Lower lobe of right lung (tissue), 2 donors: ENCODE data around the gene NEUROG1. TPM values are rescaled to one million over a fixed set of nuclear protein-coding genes. Genes with fewer than 3 reads are reported as not detected.
"Not testable (repeated sequence)": the region's sequence is repeated elsewhere in the genome, so short reads cannot be mapped to it uniquely, and the experiment has no call there.

Experiments used
- ATAC-seq, 2 donors: fragments of 200-7000 bp; cut with Tn5 transposase; one replicate each; pipeline ENCODE4 v1.9.1; 2020 to 2022; ENCODE audit warnings: mild to moderate bottlenecking in 2 of 2, moderate library complexity in 2 of 2
- DNase-seq: peaks from one replicate; pipeline ENCODE4 v3.0.0-alpha.2; 2020
- H3K27ac ChIP-seq: fragments of 200-600 bp; one replicate; pipeline ENCODE4 v1.8.0; 2022
- H3K27me3 ChIP-seq: fragments of 200-600 bp; one replicate; pipeline ENCODE4 v1.8.0; 2022; ENCODE audit warnings: low read depth
- H3K36me3 ChIP-seq: fragments of 200-600 bp; one replicate; pipeline ENCODE4 v1.8.0; 2022; ENCODE audit warnings: mild to moderate bottlenecking
- H3K4me1 ChIP-seq: fragments of 200-600 bp; one replicate; pipeline ENCODE4 v1.8.0; 2022
- H3K4me3 ChIP-seq: fragments of 200-600 bp; one replicate; pipeline ENCODE4 v1.8.0; 2022; ENCODE audit warnings: mild to moderate bottlenecking
- H3K9me3 ChIP-seq: fragments of 200-600 bp; one replicate; pipeline ENCODE4 v1.8.0; 2022
- intact Hi-C: fragments of 100-400 bp; cut with DNase I; formaldehyde crosslinking; loops from one replicate; pipeline ENCODE4 v1.11.0; 2022
- total RNA-seq: library from RNA; stranded (reverse); fragmentation: NEBNext Ultra II Directional; extraction: Animal tissue kit (Norgen Biotek cat#: 25700); gene quantifications from one replicate; pipeline ENCODE4 v1.2.1, GENCODE V29; 2021
- TF ChIP-seq, protein P1 (sequence below): fragments of 200-600 bp; IDR thresholded peaks from one replicate; pipeline ENCODE4 v1.8.0; 2022; ENCODE audit warnings: antibody characterized with exemption, mild to moderate bottlenecking
- donor health status: DM: no; HTN: yes; CAD: no; lungs with severe emphysema.

The NEUROG1 gene
- total RNA-seq, 1 donor from 2014 or later, result not detected

DNA sequence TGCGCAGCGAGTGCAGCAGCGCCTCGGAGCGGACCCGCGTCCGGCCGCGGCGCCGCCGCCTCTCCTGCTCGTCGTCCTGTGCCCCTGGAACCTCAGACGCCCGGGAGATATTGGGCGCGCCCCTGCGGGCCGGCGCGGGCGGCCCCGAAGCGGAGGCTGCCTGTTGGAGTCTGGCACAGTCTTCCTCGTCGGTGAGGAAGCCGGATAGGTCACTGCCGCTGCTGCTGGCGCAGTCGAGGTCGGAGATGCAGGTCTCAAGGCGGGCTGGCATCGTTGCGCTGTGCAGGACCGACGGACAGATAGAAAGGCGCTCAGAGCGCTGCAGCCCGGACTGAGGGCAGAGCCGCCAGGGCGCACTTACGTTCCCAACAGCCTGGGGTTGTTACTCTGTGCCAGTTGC is 344 bp downstream of the NEUROG1 start:
- peak in 1 of 2 donors; percentile 9 for ATAC-seq
- intact Hi-C loops, result no loop called here
- DNase-seq, result no peak
- TF ChIP-seq, protein P1, sequence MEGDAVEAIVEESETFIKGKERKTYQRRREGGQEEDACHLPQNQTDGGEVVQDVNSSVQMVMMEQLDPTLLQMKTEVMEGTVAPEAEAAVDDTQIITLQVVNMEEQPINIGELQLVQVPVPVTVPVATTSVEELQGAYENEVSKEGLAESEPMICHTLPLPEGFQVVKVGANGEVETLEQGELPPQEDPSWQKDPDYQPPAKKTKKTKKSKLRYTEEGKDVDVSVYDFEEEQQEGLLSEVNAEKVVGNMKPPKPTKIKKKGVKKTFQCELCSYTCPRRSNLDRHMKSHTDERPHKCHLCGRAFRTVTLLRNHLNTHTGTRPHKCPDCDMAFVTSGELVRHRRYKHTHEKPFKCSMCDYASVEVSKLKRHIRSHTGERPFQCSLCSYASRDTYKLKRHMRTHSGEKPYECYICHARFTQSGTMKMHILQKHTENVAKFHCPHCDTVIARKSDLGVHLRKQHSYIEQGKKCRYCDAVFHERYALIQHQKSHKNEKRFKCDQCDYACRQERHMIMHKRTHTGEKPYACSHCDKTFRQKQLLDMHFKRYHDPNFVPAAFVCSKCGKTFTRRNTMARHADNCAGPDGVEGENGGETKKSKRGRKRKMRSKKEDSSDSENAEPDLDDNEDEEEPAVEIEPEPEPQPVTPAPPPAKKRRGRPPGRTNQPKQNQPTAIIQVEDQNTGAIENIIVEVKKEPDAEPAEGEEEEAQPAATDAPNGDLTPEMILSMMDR, result no peak
- Histone ChIP-seq H3K4me1 (no peaks in the 10 kb centered on the region), H3K27ac (no peak overlapping the region), H3K27me3 (peaks cover 98% of the 10 kb centered on the region), H3K36me3 (no peaks in the 10 kb centered on the region), H3K9me3 (no peaks in the 10 kb centered on the region), H3K4me3 (peak overlapping the region; percentile 2)

GRCh38 chr5:135534609-135535419 is 950 bp downstream of the NEUROG1 start:
- TF ChIP-seq, protein P1, result peak; percentile 22
- Histone ChIP-seq H3K4me1 (no peaks in the 10 kb centered on the region), H3K9me3 (no peaks in the 10 kb centered on the region), H3K27me3 (peaks cover 95% of the 10 kb centered on the region), H3K27ac (no peak overlapping the region), H3K36me3 (no peaks in the 10 kb centered on the region), H3K4me3 (peak overlapping the region; percentile 2)
- no peak for DNase-seq
- intact Hi-C loops, result no loop called here
- ATAC-seq, result peak in 1 of 2 donors; percentile 19

- H3K27me3 ChIP-seq, result peaks cover 84% of the 10 kb centered on the region
- H3K4me1 ChIP-seq, result no peaks in the 10 kb centered on the region
- no peak for ATAC-seq
- DNase-seq, result no peak
- H3K9me3 ChIP-seq, result no peaks in the 10 kb centered on the region
- H3K4me3 ChIP-seq, result no peak overlapping the region
- H3K36me3 ChIP-seq, result no peaks in the 10 kb centered on the region
- TF ChIP-seq, protein P1, result no peak
- intact Hi-C loops, result no loop called here
- H3K27ac ChIP-seq, result no peak overlapping the region
These were observed 2.0 kb downstream of the NEUROG1 start for GRCh38 chr5:135533794-135534193.

- Histone ChIP-seq H3K27ac (no peak overlapping the region), H3K9me3 (no peaks in the 10 kb centered on the region), H3K4me3 (no peak overlapping the region), H3K36me3 (no peaks in the 10 kb centered on the region), H3K27me3 (peaks cover 83% of the 10 kb centered on the region), H3K4me1 (no peaks in the 10 kb centered on the region)
- no peak for ATAC-seq
- no peak for DNase-seq
- intact Hi-C loops, result no loop called here
- TF ChIP-seq, protein P1, result no peak
These were observed 2.4 kb downstream of the NEUROG1 start for GRCh38 chr5:135533334-135533733.

- peaks cover 59% of the 10 kb centered on the region for H3K27me3 ChIP-seq
- intact Hi-C loops, ATAC-seq: not testable (repeated sequence)
These were observed 6.2 kb downstream of the NEUROG1 start for GRCh38 chr5:135529576-135529975.

GRCh38 chr5:135526924-135527323 is 8.8 kb downstream of the NEUROG1 start:
- no peak for DNase-seq

More at GRCh38 chr5:135529576-135529975, 6.2 kb downstream of the NEUROG1 start:
- not testable (repeated sequence) for DNase-seq, H3K9me3 ChIP-seq, H3K4me3 ChIP-seq, H3K36me3 ChIP-seq, H3K4me1 ChIP-seq, H3K27ac ChIP-seq

More at GRCh38 chr5:135526924-135527323, 8.8 kb downstream of the NEUROG1 start:
- Histone ChIP-seq H3K27ac (no peak overlapping the region), H3K4me3 (no peak overlapping the region), H3K4me1 (no peaks in the 10 kb centered on the region), H3K9me3 (no peaks in the 10 kb centered on the region), H3K27me3 (peaks cover 32% of the 10 kb centered on the region), H3K36me3 (no peaks in the 10 kb centered on the region)
- intact Hi-C loops, result no loop called here
- no peak for ATAC-seq
- TF ChIP-seq, protein P1, result no peak
